Measurements from ENCODE around the gene FBXW11. TPM values are rescaled to one million over a fixed set of nuclear protein-coding genes. Genes with fewer than 3 reads are reported as not detected.

FBXW11 gene
- polyA plus RNA-seq, 1 donor from 2014 or later = 103 TPM

- H3K4me2 ChIP-seq (ENCODE audit: low read length) = no peak overlapping the region
- H3K9ac ChIP-seq (ENCODE audit: low read length) = no peak overlapping the region
- no peaks in the 10 kb centered on the region for H4K20me1 ChIP-seq (ENCODE audit: insufficient read depth)
- H3K79me2 ChIP-seq (replicated peaks; ENCODE audit: insufficient read depth, low read length) = peaks cover 36% of the 10 kb centered on the region
- H3F3A ChIP-seq (ENCODE audit: insufficient read depth, low read length, poor library complexity, severe bottlenecking) = no peaks in the 10 kb centered on the region
- no peaks in the 10 kb centered on the region for H3K36me3 ChIP-seq (ENCODE audit: insufficient read depth, low read length)
- H3K27me3 ChIP-seq (ENCODE audit: insufficient read depth, low read depth, low read length) = no peaks in the 10 kb centered on the region
- no peak overlapping the region for H2AFZ ChIP-seq (ENCODE audit: low read depth, low read length)
- no peak overlapping the region for H3K4me3 ChIP-seq (ENCODE audit: low read length)
- no peaks in the 10 kb centered on the region for H3K9me2 ChIP-seq (ENCODE audit: insufficient read depth, low read length)
- no peak overlapping the region for H3K27ac ChIP-seq (ENCODE audit: low read length)
- TF ChIP-seq REST (IDR thresholded peaks at IDR 0.05; ENCODE audit: borderline replicate concordance) (no peak), EP300 (conservative IDR thresholded peaks at IDR 0.05; ENCODE audit: poor library complexity, severe bottlenecking) (no peak), MXI1 (conservative IDR thresholded peaks at IDR 0.05; ENCODE audit: poor library complexity, severe bottlenecking) (no peak), CTCF (IDR thresholded peaks at IDR 0.05; ENCODE audit: poor library complexity, severe bottlenecking) (no peak), RAD21 (conservative IDR thresholded peaks at IDR 0.05) (no peak), SMC3 (conservative IDR thresholded peaks at IDR 0.05; ENCODE audit: poor library complexity) (no peak), POLR2AphosphoS5 (IDR thresholded peaks at IDR 0.05) (no peak), TAF1 (IDR thresholded peaks at IDR 0.05; ENCODE audit: low read depth) (no peak), EZH2 (IDR thresholded peaks at IDR 0.05; ENCODE audit: borderline replicate concordance, insufficient read depth, low read length, poor library complexity, severe bottlenecking) (no peak)
- H3K9me3 ChIP-seq (ENCODE audit: low read length) = no peaks in the 10 kb centered on the region
Observed at GRCh38 chr5:171989946-171990712, 16.3 kb downstream of the FBXW11 start.

- no peaks in the 10 kb centered on the region for H4K20me1 ChIP-seq (ENCODE audit: insufficient read depth)
- H3K9me3 ChIP-seq (ENCODE audit: low read length) = no peaks in the 10 kb centered on the region
- no peaks in the 10 kb centered on the region for H3K9me2 ChIP-seq (ENCODE audit: insufficient read depth, low read length)
- H3K4me2 ChIP-seq (ENCODE audit: low read length) = no peak overlapping the region
- no peak overlapping the region for H3K9ac ChIP-seq (ENCODE audit: low read length)
- H2AFZ ChIP-seq (ENCODE audit: low read depth, low read length) = no peak overlapping the region
- no peaks in the 10 kb centered on the region for H3F3A ChIP-seq (ENCODE audit: insufficient read depth, low read length, poor library complexity, severe bottlenecking)
- H3K4me3 ChIP-seq (ENCODE audit: low read length) = no peak overlapping the region
- no peak overlapping the region for H3K27ac ChIP-seq (ENCODE audit: low read length)
- peaks cover 34% of the 10 kb centered on the region for H3K79me2 ChIP-seq (replicated peaks; ENCODE audit: insufficient read depth, low read length)
- H3K36me3 ChIP-seq (ENCODE audit: insufficient read depth, low read length) = no peaks in the 10 kb centered on the region
- no peaks in the 10 kb centered on the region for H3K27me3 ChIP-seq (ENCODE audit: insufficient read depth, low read depth, low read length)
- TF ChIP-seq TAF1 (IDR thresholded peaks at IDR 0.05; ENCODE audit: low read depth) = no peak
- TF ChIP-seq SMC3 (conservative IDR thresholded peaks at IDR 0.05; ENCODE audit: poor library complexity) = no peak
- no peak for TF ChIP-seq MXI1 (conservative IDR thresholded peaks at IDR 0.05; ENCODE audit: poor library complexity, severe bottlenecking)
- no peak for TF ChIP-seq CTCF (IDR thresholded peaks at IDR 0.05; ENCODE audit: poor library complexity, severe bottlenecking)
- TF ChIP-seq POLR2AphosphoS5 (IDR thresholded peaks at IDR 0.05) = no peak
- no peak for TF ChIP-seq REST (IDR thresholded peaks at IDR 0.05; ENCODE audit: borderline replicate concordance)
- no peak for TF ChIP-seq EP300 (conservative IDR thresholded peaks at IDR 0.05; ENCODE audit: poor library complexity, severe bottlenecking)
- TF ChIP-seq EZH2 (IDR thresholded peaks at IDR 0.05; ENCODE audit: borderline replicate concordance, insufficient read depth, low read length, poor library complexity, severe bottlenecking) = no peak
- no peak for TF ChIP-seq RAD21 (conservative IDR thresholded peaks at IDR 0.05)
Observed at GRCh38 chr5:171989276-171989675, 17.2 kb downstream of the FBXW11 start.
